HG03565 (cell line): ENCODE data around the gene MUC22.
"Not testable (repeated sequence)": the region's sequence is repeated elsewhere in the genome, so short reads cannot be mapped to it uniquely, and the experiment has no call there.

Source experiments
- ATAC-seq: cut with Tn5 transposase; IDR thresholded peaks from one replicate; pipeline ENCODE4 v1.9.1; 2021; ENCODE audit warnings: mild to moderate bottlenecking, moderate library complexity; ENCODE audit not compliant: unreplicated experiment

Gene MUC22

GRCh38 chr6:31010393-31011060 lies at the start of gene MUC22:
Gene MUC22, plus strand, starts transcription at chr6:31010474. Its CDS starts 233 bp downstream, at chr6:31010707.
- no peak for ATAC-seq

GRCh38 chr6:30960907-30961673 lies 49.2 kb upstream of the MUC22 start:
- no peak for ATAC-seq

- ATAC-seq, result no peak
Measured at GRCh38 chr6:30962716-30963115, 47.6 kb upstream of the MUC22 start.

- ATAC-seq, result no peak
Measured at GRCh38 chr6:30963641-30964040, 46.6 kb upstream of the MUC22 start.

GRCh38 chr6:30964075-30964474 lies 46.2 kb upstream of the MUC22 start:
- no peak for ATAC-seq

GRCh38 chr6:30965140-30965601 lies 45.1 kb upstream of the MUC22 start:
- no peak for ATAC-seq

GRCh38 chr6:30966154-30966553 lies 44.1 kb upstream of the MUC22 start:
- ATAC-seq, result no peak

- not testable (repeated sequence) for ATAC-seq
Measured at GRCh38 chr6:30969171-30969570, 41.1 kb upstream of the MUC22 start.

- ATAC-seq, result no peak
Measured at GRCh38 chr6:30970946-30971345, 39.3 kb upstream of the MUC22 start.

GRCh38 chr6:30972816-30973215 lies 37.5 kb upstream of the MUC22 start:
- ATAC-seq, result no peak

- ATAC-seq, result no peak
Measured at GRCh38 chr6:30974490-30975252, 35.6 kb upstream of the MUC22 start.

GRCh38 chr6:30979141-30979540 lies 31.1 kb upstream of the MUC22 start:
- no peak for ATAC-seq

GRCh38 chr6:30979690-30980089 lies 30.6 kb upstream of the MUC22 start:
- no peak for ATAC-seq

GRCh38 chr6:30981942-30982772 lies 28.1 kb upstream of the MUC22 start:
- ATAC-seq, result no peak

- ATAC-seq, result no peak
Measured at GRCh38 chr6:30983439-30983838, 26.8 kb upstream of the MUC22 start, which contains the start of gene MUC21. Gene MUC21, plus strand, starts transcription at chr6:30983718. Its CDS starts 241 bp downstream, at chr6:30983959.

- no peak for ATAC-seq
Measured at GRCh38 chr6:30985490-30985889, 24.8 kb upstream of the MUC22 start.

- ATAC-seq, result no peak
Measured at GRCh38 chr6:30987304-30987703, 23.0 kb upstream of the MUC22 start.

GRCh38 chr6:30988209-30988825 lies 22.0 kb upstream of the MUC22 start:
- ATAC-seq, result no peak

GRCh38 chr6:30990422-30991086 lies 19.7 kb upstream of the MUC22 start:
- no peak for ATAC-seq

- no peak for ATAC-seq
Measured at GRCh38 chr6:30991891-30992290, 18.4 kb upstream of the MUC22 start.
